ENCODE data around the gene SYK.
"Not testable (repeated sequence)": the region's sequence is repeated elsewhere in the genome, so short reads cannot be mapped to it uniquely, and the experiment has no call there.

SYK gene

DNA sequence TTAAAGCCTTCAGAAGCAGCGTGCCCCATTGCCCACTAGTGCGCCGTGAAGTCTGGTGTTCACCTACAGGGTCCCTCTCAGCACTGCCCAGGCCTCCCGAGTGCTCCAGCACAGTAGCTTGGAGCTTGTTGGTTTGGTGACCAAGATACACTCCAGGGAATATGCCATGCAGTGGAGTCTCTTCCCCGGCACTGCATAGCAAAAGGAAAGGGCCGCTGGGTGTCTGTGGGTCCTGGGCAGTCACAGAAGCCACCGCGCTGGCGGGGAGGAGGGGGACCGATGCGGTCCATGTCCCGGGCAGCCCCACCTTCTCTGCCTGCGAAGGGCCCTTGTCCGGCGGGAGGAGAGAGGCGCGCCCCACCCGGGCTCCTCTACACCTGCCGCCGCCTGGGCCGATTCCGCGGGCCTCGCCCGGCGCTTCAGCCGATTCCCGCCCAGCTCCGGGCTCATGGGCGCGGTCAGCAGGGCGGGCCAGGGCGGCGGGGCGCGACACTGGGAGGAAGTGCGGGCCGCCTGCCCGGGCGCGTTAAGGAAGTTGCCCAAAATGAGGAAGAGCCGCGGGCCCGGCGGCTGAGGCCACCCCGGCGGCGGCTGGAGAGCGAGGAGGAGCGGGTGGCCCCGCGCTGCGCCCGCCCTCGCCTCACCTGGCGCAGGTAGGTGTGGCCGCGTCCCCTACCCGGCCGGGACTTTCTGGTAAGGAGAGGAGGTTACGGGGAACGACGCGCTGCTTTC lies at the start of gene SYK:
TSS of gene SYK (plus strand) at position 579 of the 732 bp plus-strand sequence. CDS start 42,080 bp downstream, outside the sequence.
- peak; percentile 10 to 73 for DNase-seq

DNA sequence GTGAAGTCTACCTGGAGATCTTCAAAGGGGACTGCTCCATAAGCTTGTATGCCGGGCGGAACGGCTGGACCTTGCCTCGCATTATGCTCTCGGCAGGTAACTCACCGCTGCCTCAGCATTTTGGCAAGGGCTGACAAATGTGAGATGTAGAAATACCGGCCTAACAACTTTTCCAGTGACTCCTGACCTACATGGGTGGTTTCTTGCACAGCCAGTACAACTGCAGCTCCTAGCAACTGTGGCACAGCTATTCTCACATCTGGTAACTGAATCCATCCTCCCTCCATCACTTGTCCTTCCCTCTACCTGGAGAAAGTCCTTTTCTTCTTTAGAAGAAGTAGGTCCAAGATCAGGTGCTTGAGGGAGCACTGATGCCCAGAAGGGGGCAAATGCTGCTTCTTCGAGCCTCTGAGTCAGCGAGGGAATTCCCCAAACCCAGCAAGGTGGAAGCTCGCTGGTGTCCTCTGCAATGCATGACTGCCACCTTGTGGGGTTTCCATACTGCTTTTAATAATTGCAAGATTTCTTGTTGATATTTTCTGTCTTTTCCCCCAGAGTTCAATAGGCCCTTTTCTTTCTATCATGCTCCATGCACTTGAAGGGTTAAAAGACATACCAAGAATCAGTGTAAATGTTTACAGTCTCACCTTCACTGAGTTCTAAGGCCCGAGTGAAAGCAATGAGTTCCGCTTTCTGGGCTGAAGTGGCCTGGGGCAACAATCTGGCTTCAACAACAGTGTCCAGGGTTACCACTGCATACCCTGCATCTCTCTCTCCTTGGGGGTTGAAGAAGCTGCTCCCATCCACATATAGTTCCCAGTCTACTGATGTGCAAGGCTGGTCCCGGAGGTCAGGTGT lies 45.9 kb upstream of the SYK start:
- peak; percentile 47 to 76 for DNase-seq

DNA sequence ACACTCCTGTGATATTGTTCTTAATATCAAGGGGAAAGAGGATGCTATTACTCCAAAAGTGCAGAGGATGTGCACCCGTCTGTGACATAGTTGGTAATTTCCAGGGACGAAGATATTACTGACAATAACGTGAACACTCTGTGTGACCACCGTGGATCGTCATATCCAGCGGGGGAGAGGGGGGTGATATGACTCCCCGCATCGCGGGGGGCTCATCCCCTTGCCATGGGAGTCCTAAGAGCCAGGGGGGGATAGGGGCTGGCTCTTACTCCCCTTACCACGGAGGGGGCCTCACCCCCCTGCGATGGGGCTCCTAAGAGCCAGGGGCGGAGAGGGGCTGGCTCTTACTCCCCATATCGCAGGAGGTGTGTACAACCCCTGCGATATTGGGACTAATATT lies 41.0 kb upstream of the SYK start:
- DNase-seq: not testable (repeated sequence)

DNA sequence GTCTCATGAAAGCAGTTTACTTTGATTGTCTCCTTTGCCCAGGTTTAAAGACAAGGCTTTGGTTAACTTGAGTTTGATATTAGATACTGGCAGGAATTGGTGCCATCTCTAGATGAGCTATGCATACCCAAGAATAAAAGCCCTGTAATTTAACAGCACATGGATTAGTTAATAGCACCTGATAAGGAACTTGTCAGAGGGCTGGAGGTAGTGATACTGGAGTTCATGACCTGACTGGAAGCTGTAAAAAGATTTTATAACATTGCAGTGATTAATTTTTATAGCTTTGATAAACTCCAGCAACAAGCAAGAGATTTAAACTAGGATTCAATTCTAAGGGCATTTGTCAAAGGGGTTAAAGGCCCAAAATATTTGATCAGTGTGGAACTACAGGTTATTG lies 34.9 kb upstream of the SYK start:
- no peak for DNase-seq

DNA sequence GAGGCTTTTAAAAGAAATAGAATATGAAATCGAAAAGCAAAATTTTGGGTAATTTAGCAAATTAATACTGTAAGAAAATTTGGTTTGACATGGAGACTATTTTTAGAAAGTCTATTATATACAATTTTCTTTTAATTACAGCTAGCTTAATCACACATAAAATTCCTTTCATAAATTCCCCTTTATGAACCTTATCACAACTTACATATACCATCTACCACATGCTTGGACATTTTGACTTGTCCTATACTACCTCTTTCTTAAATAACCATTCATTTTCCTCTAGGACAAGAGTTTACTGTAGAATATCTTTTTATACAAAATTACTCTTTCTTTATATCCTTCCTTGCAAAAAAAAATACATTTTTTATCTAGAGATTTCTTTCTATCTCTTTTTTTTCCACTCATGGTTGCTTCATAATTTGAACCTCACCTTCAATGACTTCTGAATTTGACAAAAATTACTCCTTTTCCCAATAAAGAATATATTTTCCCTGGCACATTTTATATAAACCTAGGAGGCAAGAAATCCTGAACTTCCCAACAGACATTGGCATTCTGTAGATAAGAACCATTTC lies 34.0 kb upstream of the SYK start:
- DNase-seq: no peak

DNA sequence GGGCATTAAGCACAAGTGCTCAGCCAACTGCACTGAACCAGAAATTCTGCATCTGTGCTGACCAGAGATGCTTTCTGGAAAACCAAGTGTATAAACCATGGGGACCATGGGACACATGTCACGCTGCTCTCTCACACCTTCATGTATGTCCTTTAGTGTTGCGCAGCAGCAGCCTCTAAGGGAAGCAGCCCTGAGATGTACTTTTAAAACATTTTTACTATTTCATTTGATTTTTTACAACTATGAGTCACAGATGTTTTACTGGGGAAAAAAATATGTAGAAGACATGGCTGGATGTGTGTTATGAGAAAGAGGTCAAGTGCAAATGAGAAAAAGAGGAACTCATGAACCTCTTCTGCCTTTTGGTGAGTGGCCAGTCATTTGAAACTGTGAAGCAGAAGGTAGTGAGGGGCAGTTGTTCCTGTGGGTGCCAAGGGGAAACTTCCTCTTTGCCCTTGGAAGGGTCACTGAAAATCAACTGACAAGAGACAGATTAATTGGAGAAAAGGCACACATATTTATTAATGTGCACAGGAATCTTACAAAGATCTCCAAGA lies 31.4 kb upstream of the SYK start:
- peak in 1 of 2 donors; percentile 27 for DNase-seq

DNA sequence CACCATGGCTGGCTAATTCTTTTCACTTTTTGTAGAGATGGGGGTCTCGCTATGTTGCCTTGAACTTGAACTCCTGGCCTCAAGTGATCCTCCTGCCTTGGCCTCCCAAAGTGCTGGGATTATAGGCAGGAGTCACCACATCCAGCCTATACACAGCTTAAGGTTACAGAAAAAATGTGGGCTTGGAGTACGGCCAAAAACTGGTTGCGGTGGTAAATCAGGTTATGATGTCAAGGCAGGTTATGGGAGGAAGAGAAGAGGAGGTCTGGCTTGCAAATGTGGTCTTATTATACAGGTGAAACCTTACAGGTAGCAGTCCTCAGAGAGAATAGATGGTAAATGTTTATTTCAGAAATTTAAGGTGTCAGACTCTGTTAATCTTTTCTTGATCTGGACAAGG lies 30.7 kb upstream of the SYK start:
- no peak for DNase-seq

DNA sequence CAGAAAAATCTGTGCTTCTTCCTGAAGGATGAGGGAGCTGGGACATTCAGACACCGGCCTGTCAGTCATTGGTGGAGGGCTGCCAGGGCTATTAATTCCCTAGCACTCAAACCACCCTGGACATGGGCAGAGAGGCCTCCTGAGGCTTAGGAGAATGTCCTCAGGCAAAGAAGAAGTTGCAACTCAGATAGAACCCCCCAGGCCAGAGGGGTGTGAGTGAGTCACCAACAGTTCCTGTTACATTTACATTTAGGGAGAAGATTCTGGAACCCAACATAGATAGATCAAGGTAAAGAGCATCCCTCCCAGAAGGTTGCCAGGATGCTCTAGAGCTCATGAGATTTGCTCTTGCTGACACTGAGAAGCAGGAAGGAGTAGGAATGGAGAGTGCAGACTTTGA lies 29.2 kb upstream of the SYK start:
- no peak for DNase-seq

DNA sequence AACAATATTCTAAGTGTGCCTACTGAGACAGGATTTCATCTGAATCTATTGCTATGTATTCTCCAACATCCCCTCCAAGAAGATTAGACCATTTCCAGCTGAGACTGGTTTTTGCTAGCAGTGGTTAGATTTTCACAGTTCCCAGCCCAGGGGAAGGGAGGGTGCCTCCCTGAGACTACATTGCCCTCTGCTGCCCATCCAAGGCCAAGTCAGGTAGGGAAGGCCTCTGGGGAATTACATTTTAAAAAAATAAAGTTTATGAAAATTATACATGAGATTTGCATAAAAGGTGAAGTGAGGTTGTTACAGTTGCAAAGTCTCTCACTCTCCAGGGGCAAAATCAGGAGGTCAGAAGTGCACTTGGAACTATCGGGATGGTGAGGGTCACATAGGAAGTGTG lies 28.0 kb upstream of the SYK start:
- no peak for DNase-seq

DNA sequence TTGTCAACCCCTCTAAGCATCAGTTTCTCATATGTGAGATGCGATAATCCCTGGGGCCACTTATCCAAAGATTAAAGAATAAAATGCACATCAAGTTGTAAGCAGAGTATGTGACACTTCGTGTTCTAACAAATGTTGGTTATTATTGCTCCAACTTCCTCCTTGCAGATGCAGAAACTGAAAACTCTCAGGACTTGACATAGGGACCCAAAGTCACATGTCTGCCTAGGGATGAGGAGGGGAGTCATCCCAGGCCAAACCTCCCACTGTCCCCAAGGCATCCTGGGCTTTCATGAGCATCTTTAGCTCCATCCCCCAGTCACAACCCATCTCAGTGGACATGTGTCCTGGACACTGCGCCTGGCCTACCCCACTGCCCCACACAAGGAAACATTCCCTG lies 27.5 kb upstream of the SYK start:
- DNase-seq: no peak

DNA sequence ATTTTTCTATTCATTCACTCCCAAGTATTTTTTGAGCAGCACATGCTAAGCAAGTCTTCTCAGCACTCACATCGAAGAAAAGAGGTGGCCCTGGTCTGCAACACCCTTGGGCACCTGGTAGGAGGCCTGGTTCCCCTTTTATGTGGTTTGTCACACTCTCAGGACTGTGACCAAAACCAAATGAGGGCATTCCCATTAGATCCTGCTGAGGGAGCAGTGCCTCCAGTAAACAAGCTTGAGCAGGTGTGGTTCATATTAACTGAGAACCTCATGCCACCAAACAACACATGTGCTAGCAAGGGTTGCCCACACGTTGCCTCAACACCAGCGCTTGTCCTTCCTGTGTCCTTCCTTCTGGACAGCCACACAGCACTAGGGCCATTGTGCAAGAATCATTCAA lies 26.9 kb upstream of the SYK start:
- DNase-seq: peak in 1 of 2 donors; percentile 64

DNA sequence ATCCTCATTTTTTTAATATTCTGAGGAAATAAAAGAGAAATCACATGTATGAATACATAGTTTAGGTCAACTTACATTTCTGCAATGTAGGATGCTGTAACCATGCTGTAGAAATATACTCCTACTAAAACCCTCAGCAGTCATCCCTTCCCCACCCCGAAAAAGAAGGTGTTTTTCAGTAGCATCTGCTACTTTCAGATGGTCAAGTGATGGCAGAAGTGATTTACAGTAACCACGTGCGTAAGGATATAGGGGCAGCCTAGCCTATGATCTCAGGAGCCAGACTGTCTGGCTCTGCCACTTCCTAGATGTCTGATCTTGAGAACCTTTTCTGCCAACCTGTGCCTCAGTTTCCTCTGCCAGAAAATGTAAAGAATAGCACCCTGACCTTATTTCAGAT lies 26.0 kb upstream of the SYK start:
- no peak for DNase-seq

DNA sequence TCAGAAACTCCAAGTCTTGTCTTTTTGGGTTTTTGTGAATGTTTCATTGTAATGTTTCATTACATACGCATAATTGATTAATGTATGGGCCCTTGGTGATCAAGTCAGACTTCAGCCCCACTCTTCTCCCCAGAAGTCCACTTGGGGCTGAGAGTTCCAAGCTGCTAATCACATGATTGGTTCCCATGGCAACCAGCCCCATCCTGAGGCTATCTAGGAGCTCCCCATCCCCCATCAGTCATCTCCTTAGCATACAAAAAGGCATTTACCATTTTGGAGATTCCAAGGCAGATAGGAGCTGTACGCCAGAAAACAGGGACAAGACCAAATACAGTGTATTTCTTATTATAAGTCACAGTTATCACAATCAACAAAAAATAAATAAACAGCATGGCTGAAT lies 22.9 kb upstream of the SYK start:
- DNase-seq: no peak

DNA sequence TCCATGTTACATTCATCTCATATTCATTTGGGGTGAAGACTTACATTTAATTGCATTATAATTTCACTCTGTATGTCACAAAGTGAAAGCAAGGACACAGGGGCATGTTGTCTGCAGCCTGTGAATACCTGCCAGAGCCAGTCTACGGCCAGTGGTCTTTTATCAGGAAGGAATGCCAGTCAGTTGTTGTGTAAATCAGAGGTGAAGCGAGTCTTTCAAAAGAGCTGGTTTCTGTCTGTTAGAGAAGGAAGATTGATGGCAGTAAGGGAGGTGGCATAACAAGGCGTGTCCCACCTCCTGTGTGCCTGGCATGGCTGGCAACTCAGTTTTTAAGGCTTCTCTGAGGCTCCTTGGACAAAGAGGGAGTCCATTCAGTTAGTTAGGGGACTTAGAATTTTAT lies 18.1 kb upstream of the SYK start:
- DNase-seq: no peak

DNA sequence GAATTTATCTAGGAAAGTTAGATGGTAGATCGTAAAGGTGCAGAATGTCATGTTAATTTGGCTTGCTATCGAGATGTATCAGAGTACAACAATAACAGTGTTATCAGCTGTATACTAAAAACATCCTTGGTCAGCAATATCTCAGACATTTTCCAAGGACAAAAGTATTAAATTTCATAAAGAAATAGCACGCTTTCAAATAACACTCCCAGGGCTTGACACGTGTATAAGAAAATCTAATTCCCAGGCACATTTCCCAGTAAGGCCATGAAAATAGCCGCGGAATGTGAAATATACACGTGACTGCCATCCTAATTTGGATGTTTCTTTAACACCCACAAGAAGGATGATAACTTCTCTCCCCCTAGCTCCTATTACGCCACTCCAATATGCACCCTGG lies 17.7 kb upstream of the SYK start:
- DNase-seq: no peak

DNA sequence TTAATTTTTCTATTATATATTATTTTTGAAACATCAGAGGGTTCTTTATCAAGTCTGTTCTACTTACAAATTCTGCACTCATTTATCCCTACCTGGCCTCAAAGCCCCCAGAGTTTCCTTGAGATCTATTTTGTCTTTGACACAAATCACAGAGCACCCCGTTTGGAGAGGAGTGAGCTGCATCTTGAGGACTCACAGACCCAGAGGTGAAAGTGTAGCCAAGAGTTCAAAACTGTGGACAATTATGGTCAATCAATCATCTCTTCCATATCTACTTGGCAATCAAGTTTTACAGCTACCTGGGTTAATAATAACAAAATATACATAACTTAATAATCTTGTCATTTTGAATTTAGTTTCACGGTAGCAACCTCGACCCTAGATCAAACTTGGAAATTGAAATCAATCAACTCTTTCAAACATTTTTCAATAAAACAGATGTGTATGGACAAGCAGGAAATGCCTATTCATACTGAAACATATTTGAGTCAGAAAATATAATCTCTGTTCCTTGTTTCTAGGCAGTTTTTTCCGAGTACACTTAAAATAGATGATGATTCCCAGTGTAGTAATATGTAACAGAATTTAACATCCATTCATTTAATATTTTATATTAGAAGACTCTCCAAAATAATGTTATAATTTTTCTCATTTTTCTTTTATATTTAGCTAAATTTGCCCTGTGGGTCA lies 13.7 kb upstream of the SYK start:
- no peak for DNase-seq

DNA sequence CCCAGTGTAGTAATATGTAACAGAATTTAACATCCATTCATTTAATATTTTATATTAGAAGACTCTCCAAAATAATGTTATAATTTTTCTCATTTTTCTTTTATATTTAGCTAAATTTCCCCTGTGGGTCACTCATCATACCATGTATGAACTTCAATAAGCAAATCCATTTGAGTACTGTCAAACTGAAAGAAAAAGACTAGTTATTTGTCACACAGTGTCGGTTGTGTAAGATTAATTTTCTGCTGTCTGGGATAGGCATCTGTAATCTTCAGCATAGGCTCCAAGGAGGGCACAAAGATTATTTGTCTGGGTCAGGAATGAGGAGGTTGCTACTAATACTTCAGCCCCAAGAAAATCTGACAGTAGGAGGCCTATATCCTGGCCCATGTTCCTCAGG lies 13.1 kb upstream of the SYK start:
- not testable (repeated sequence) for DNase-seq

DNA sequence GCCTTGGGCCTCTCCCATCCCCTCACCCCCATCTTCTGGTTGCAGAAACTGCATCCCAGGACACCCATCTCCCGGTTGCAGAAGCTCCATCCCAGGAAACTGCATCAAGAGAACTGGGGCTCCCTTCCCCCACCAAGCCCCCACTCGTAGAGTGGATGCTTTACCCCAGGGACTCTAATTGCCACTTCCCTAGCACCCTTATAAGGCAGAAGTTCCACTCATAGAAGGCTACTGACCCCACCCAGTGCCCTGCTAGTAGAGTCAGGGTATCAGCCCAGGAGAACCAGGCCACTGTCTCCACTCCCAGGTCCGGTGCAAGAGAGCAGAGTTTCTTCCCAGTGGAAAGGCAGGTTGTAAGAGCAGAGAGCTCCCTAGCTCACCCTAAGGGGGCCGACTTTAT lies 12.2 kb upstream of the SYK start:
- no peak for DNase-seq

DNA sequence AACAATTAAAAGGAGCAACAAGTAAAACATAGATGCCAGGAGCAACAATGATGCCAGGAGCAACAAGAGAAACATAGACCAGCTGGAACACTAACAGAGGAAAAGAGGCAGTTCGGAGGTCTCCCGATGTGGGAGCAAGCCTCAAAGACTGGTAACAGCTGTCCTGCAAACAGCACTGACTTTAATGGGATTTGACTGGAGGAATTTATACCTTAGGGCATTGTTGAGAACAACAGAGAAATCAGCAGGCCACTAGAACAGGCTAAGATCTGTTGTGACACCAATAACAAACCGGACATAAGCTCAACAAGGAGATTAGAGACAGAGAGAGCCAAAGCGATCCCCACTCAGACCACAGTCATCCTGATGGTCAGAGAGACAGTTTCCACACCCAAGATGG lies 11.8 kb upstream of the SYK start:
- DNase-seq: no peak

DNA sequence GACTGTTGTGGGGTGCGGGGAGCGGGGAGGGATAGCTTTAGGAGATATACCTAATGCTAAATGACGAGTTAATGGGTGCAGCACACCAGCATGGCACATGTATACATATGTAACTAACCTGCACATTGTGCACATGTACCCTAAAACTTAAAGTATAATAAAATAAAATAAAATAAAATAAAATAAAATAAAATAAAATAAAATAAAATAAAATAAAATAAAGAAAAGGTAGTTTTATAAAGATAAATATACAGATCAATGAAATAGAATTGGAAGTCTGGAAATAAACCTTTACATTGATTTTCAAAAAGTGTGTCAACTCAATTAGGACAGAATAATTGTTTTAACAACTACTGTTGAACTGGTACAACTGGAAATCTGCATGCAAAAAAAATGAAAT lies 8.6 kb upstream of the SYK start:
- DNase-seq: not testable (repeated sequence)

DNA sequence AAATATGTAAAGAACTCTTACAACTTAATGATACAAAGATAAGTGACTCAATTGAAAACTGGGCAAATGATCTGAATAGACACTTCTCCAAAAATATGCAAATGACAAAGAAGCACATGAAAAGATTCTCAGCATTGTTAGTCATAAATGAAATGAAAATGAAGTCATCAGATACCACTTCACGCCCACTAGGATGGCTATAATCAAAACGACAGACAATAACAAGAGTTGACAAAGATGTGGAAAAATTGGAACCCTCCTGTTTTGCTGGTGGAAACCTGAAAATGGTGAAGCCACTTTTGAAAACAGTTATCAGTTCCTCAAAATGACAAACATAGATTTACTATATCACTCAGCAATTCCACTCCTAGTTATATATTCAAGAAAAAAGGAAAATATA lies 7.9 kb upstream of the SYK start:
- DNase-seq: no peak

DNA sequence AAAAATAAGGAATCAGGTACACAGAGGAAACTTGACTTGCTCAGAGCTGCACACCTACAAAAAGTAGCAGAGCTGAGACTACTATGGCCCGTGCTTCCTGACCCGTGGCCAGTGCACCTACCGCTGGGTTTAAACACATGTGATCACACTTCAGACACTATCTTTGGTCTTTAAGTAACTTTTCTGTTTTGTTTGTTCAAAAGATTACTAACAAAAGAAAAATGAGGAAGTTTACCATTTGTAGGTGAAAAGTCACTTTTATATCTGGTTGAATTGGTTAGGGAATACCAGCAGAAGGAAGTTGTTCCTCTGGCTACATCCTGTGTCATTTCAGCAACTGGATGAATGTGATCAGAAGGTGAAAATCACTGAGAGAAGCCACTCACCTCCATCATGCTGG lies 6.5 kb upstream of the SYK start:
- no peak for DNase-seq

DNA sequence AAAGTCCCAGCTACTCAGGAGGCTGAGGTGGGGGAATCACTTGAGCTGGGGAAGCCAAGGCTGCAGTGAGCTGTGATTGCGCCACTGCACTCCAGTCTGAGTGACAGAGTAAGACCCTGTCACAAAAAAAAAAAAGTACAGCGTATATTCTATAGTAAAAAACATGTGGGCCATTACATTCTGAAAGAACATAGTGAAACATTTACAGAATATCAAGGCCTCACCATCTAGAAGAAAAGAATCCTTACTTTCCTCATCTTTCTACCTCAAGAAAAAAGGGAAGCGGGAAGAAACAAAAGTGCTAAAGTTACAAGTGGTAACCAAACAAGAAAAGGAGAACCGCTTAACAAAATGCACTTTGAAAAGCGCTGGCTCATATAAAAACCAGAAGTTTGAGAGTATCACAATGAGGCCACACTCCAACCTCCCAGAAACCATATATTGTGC lies 5.7 kb upstream of the SYK start:
- no peak for DNase-seq
